HG02852 (cell line): ENCODE results near the gene HTRA2.

Experiments used
- ATAC-seq: cut with Tn5 transposase; IDR thresholded peaks from one replicate; pipeline ENCODE4 v1.9.1; 2021; ENCODE audit warnings: mild to moderate bottlenecking, moderate library complexity; ENCODE audit not compliant: unreplicated experiment

The HTRA2 gene

DNA sequence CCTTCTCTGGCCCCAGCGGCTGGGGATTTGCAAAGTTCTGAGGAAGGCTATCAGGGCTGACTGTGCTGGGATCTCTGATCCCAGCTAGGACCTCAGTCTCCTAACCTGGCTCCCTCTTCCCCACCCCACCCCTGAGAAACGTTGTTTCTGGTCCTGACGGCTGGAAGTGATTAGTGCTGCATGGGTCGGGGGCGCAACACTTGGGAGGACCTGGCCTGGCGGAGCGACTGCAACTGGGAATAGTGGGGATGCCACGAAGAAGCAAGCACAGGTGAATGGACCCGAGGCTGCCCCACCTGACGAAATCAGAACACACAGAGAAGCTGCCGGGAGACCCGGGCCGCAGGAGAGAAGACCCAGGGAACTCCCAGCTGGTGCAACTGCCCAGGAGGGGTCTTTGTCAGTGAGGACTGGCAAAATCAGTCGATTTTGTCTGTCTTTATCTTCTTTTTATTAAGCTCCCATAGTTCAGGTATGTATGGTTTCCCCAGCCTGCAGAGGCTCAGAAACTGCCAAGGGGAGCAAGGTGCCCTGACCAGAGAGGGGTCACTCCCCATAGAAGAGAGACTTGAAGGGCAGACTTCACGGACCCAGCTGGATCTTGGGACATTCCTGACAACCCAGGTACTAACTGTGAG is 29.7 kb upstream of the HTRA2 start:
- ATAC-seq, result no peak

DNA sequence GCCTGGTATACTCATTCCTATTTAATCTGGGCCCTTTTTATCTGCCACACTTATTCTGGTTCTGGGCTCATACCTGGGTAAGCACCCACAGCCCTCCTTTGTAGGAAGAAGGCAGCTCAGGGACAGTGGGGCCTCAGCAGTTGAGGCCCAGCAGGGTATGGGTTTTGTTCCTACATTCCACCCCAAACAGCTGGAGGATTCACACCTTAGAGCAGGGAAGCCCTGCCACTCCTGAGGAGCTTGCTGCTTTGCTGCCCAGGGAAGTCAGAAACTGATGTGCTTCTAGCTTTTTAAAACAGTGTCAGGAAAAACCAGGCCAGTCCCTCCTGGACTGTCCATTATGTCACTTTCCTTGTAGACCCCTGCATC is 29.2 kb upstream of the HTRA2 start:
- ATAC-seq, result no peak

DNA sequence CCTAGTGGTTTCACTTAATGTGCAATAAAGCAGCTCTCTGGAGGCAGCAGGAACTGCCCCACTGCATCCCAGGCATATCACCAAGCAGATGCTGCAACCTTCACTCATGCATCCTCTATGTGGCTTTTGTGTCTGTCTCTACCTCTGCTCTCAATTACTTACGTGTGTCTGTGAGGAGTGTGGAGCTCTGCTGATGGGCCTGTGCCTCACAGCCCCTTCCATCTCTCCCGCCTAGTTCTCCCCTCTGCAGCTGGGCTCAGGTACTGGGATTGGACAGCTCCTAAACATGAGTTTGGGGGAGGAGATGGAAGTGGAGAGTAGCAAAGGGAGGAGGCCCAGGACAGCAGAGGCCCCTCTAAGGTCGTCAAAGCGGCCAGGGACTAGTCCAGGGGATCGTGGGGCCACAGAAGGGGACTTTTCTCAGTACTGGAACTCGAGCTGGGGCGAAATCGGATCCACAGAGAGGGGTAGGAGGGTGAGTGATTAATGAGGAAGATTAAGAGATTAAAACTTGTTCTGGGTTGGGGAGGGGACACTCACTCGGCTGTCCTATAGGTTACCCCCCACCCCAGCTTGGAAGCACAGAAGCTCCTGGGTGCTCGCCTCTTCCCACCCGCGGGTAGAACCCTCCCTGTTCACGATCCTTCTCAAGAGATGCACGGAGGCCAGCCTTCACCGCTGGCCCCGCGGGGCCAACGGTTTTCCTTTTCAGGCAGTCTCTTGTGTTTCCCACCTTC is 28.2 kb upstream of the HTRA2 start:
- ATAC-seq, result no peak

DNA sequence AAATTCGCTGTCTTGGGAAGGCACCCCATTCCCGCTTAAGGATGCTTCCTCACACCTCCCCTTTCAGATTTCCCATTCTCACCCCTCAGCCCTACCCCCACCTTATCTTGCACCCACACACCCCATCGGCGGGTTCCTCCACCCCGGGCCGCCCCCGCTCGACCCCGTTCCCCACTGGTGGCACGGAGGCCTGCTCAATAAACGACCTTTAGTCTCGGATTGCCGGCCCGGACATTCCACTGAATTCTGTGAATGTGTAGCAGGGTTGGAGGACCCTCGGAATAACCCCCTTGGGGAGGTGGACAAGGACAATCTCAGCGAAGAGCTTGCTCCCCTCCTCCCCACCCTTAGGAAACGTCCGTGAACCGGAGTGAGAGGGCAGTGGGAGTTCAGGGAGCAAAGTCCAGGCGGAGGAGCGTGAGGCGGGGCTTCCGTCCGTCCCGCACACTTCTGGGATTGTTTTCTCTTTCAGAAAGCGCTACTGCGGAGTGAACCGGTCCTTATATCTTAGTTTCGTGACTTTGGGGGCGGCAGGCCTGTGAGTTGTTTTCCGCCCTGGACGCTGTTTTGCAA is 27.5 kb upstream of the HTRA2 start:
- no peak for ATAC-seq

DNA sequence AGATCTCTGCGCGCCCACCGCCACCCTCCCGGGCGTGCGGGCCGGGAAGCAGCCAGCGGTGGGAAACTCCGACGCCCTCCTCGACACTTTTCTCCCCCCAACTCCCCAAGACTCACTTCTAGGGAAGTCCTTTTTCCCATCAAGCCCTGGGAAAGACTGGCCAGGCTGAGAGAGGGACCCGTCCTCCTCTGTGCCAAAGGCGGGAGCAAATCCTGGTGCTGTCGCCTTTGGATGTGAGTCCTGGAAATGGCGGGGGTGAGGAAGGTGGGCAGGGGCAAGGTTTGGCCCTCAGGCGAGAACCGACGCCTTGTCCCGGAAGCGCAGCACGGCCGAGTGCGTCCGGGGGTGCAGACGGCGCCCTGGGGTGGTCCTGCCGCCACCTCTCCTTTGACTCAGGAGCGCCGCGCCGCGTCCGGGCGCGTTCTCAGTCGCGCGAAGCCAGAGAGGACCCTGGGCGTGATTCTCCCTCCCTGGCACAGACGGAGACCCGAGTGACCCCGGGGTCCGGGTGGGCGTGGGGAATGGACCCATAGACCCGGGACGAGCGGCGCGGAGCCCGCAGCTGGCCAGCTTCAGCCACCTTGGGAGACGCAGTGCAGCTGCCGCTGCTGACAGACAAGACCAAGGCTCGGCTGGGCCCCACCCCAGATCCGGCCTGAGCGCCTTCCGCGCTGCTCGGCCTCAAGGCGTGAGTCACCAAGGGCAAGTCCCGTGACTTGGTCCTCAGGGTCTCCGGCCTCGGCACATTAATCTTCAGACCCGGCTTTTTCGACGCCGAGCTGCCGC is 26.8 kb upstream of the HTRA2 start:
- ATAC-seq, result peak; percentile 32

DNA sequence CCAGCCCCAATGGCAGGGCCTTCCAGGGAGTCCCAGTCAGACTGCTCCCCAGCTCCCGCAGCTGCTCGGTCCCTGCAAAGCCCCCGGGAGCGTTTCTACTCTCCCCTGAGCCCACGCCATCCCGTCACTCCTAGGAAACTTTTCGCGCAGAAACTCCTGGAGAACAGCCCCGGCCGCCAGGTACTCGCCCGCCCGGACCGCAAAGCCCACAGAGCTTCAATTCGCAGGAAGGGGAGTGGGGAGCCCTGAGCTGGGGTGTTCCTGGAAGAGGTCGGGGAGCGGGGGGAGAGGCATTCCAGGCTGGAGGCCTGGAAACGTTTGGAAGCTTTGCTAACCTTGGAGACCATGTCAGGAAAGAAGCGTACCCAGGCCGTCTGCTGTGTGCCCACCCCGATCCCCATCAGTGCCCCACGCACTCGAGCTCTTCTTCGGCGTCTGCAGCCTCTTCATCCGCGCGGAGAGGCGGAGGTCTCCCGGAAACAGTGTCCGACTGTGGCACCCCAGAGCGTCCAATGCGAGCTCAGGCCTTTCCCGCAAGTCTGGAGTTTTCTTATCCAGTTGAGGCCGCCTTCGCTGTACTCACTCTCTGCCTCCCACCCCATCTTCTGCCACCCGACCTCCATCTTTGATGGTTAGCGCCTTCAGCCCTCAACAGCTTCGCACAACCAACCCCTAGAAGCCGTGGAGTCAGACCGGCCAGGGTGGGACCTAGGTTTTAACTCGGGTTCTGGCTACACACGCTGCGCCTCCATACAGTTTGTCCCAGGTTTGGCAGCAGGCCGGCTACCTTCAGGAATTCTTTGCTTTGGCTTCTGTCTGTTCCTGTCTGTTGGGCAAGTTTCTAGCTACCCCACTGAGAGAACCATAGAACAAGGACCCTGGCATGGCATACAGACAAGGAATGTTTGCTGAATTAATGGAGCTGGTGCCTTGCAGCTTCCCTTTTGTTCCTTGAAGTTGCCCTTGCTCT is 25.9 kb upstream of the HTRA2 start:
- no peak for ATAC-seq

DNA sequence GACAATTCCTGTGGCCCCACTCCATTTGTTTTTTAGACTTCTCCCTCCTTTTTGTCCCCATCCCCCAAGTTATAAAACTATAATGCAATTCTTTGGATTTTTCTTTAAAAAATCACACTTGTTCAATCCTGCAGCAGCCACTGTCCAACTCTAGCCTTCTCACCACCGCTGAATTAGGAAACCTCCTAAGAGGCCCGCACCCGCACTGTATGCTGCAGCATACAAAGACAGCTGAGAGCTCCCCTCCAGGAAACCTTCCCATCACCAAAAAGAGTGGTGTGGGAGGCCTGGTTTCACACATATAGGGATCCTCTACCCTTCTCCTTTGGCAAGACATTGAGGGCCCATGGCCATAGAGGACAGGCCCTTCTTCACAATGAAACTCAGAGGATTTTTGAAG is 25.1 kb upstream of the HTRA2 start:
- no peak for ATAC-seq

DNA sequence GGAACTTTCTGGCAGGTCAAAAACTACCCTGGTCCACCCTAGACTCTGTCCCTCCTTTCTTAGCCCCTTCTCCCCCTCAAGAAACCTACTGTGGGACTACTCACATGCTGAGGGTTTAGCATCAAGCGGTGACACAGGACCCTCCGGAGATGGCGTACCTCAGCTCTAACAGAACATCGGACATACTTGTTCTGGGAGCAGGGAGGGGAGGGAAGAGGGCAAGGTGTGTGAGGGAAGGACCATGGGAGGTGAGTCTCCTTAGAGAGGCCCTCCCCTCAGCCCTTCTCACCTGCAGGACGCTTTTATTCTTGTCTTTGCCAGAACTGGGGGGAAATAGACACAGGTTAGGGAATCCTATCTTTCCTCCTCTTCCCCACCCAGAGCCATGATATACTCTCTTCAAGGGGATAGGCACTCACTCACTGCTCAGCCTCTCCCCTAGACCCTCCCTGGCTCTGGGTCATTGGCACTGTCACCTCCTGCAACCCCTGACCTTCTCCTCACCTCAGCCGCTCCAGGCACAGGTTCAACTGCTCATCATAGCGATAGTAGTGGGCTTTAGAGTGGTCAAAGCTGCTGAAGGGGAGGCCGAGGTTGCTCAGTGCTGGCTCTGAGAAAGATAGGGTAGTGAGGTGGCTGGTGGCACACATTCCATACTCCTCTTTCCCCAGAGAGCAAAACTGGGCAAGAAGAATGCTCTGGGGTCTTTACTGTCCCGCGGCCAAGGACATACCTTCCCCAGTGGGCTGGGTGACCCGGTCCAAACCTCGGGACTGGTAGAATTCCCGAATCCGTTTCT is 24.1 kb upstream of the HTRA2 start:
- no peak for ATAC-seq

DNA sequence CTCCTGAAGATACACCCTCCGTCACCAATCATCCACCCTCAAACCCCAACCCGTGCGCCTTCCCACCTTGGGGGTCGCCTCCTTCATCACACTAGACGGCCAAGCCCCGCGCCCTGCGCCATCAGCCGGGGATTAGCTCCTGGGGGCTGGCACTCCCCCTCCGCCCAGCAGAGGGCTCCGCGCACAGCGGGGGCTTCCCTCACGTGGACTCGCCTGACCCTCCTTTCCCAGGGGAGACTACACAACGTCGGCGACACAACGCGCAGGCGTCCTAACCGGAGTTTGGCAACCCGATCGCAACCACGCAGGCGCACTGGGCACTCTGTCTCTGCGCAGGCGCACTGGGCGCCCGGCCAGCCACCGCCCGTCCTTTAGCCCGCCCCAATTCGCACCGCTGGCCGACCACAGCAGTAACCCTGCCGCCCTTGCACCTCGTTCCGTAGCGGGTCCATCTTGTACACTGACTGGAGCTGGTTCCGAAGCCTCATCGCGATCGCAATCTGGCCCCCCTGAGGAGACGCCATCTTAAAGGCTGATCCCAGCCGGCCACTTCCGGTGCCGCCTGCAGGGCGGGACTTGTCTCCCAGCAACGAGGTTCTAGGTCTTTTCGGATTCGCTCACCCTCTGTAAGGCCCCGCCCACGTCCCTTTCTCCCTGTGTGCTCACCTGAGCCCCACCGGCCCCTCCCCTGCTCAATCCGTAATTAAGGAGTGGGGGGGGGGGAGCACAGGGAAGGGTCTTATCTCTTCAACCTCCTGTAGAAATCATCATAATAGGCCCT is 22.4 kb upstream of the HTRA2 start, which contains the start of gene PCGF1:
Gene PCGF1, minus strand, starts transcription at position 551 of the 781 bp plus-strand sequence. Its CDS starts 27 bp downstream, at position 524.
- peak; percentile 88 for ATAC-seq

DNA sequence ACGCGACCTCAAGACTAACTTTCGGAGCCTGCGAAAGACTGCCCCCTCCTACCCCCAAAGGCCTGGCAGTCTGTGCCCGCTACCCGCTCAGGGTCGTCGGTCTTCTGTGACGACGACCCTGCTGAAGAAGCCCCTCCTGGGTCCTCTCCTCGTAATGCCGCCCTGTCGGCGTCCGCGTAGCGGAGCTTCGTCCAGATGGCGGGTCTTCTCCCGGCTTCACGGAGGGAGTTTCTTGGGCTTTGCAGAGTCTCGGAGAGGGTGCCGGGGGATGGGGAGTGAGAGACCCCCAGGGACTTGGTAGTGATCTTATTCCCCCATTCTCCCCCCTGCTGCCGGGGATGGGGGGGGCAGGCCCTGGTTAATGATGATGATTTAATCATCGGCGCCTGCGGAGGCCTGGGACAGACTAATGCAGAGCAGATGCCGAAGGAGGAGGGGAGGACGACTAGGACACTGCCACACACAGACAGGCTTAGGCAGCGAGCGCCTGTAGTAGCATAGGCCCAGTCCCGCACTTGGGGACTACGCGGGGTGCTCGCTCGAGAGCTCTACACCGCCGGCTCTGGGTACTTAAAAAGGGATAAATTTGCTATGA is 21.7 kb upstream of the HTRA2 start:
- ATAC-seq, result peak; percentile 5

DNA sequence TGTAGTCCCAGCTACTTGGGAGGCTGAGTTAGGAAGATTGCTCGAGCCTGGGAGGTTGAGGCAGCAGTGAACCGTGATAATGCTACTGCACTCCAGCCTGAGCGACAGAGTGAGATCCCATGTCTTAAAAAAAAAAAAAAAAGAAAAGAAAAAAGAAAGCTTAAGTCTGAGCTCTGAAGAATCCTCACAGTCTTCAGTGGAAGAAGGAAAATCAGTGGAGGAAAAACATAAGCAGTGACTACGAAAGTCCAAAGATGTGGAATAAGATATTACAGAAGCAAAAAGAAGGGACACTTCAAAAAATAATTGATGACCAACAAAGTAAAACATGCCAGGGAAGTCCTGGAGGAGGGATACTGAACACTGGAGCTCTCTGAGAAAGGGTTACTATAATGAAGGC is 19.5 kb upstream of the HTRA2 start:
- ATAC-seq, result no peak

DNA sequence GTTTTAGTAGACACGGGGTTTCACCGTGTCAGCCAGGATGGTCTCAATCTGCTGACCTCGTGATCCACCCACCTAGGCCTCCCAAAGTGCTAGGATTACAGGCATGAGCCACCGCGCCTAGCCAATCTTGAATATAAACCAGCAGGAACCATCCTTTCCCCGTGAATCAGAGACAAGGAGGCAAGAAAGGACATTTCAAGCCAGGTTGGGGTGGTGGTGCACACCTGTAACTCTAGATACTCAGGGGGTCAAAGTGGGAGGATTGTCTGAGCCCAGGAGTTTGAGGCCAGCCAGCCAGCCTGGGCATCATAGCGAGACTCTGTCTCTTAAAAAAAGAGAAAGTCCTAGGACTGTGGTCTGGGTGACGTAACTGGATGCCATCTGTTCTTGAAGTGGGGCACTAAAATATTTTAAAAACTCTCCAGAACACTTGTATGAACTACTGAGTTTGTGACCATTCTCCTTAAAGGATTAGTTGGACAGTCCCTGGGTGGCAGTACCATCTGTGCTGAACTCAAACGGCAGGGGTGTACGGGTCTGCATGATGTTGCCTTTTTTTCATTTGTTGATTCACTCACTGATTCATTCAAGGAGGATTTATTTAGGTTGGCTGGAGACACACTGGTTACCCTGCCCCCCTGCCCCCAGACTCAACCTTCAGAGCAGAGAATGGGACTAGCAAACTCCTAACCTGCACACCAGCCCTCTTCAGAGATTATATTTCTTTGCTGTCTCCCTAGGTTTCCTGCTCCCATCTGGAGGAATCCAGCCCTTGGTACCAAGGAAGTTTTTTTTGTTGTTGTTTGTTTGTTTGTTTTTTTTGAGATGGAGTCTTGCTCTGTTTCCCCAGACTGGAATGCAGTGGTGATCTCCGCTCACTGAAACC is 18.4 kb upstream of the HTRA2 start:
- ATAC-seq, result no peak

DNA sequence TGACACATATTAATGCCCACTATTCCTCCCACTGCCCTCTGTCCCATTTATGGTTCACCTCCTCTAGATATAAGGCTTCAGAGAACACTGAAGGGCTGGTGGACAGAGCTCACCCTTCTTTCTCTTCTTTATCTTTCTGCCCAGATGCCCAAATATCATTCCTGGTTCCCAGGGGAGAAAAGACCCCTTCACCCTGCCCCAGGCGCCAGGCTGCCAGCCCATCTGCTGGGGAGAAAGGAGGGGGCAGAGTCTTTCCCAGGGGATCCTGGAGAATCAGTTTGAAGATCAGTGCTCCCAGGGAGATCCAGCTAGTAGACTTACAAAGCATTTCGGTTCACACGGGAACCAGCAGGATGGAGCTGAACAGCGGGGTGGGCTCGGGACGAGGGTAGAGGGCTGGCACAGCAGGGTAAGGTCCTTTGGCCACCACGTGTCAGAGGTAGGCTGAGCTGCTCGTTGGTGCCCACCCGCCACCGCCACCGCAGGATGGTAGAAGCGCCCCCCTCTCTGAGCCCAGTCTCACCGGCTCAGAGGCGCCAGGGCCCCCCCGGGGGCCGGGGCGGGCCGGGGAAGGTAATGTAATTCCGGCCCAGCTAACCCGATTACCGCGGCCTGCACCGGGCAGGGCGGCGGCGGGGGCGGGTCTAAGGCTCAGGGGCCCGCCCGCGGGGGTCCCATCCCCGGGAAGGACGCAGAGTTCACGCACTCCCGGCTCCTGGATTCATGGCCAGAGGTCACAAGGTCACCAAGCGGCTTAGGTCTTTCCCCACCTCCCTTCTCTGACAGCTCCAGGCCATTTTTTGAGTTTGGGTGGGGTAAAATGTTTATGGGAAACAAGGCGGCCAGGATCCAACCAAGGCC is 16.8 kb upstream of the HTRA2 start:
- ATAC-seq, result no peak

DNA sequence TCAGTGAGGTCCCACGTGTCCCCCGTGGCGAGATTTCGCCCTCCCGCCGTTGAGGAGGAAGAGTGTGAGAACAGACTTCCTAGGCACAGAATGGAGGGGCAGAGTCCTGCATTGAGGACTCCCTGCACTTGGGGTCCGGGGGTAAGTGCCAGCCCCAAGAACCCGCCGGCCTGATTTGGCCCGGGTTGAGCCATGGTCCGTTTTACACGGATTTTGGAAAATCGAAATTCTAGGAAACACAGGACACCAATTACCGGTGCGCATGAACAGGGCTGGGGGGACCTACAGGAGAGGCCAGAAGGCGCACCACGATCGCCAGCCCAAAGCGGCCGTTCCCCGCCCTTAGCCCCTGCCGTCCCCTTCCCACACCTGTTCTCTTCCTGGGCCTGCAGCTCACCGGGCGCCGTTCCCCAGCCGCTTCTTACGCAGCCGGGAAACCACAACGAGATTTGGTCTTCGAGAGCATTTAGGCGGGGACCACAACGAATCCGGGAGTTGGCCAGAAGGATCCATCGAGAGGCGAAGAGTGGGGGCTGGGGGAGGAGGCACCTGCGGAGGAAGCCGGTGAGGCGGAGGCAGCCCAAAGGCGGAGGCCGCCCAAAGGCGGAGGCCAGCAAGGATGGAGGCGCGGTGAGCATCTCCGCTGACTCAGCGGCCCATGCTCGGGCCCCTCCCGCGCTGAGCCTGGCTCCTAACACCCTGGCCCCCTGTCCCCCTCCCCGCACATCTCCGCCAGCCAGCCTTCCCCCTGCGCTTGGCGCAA is 15.9 kb upstream of the HTRA2 start:
- no peak for ATAC-seq

DNA sequence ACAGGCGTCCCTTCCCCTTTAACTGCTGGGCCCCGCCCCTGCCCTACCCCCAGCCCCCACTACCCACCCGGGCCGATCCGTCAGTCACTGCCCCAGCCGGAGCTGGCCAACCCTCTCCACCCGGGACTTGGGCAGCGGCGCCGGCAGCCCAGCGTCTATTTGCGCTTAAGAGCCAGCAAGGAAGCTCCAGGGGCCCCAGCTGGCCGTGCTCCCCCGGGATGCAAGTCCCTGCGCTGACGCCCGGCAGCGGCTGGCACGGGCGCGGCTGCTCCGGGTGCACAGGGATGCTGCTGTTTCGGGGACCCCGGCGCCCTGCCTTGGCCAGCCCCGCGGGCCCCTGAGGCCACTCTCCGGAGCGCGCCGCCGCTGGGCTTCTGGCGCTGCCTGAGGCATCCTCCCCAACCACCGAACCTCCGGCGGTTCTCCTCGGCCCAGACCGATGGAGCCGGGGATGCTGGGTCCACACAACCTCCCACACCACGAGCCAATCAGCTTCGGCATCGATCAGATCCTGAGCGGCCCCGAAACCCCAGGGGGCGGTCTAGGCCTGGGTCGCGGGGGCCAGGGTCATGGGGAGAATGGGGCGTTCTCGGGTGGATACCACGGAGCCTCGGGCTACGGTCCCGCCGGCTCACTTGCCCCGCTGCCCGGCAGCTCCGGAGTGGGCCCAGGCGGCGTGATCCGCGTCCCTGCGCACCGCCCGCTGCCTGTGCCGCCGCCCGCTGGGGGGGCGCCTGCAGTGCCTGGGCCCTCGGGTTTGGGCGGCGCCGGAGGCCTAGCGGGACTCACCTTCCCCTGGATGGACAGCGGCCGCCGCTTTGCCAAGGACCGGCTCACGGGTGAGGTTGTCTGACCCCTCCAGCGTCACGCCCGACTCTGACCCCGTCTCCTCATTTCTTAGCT is 15.1 kb upstream of the HTRA2 start, which contains the start of gene TLX2:
Gene TLX2, plus strand, starts transcription at position 83 of the 903 bp plus-strand sequence. Its CDS starts 357 bp downstream, at position 440.
- no peak for ATAC-seq
